ENCODE data around the gene APLNR.
A peak's percentile ranks its signal among the peaks of the same experiment; 100 is the strongest.

Gene APLNR

GRCh38 chr11:57249384-57250319, 12.6 kb upstream of the APLNR start:
- Histone ChIP-seq H3K27me3 (ENCODE audit: insufficient read depth, low read depth) (no peaks in the 10 kb centered on the region), H3K4me2 (no peak overlapping the region), H3K79me2 (ENCODE audit: insufficient read depth, low read depth) (no peaks in the 10 kb centered on the region), H3K4me1 (ENCODE audit: low read depth, poor library complexity, severe bottlenecking) (no peaks in the 10 kb centered on the region), H3K4me3 (IDR thresholded peaks at IDR 0.05; ENCODE audit: insufficient read depth, low read depth, low read length) (no peak overlapping the region), H3K9ac (no peak overlapping the region), H3K27ac (no peak overlapping the region), H3K36me3 (ENCODE audit: insufficient read depth) (no peaks in the 10 kb centered on the region), H4K20me1 (ENCODE audit: insufficient read depth) (no peaks in the 10 kb centered on the region), H2AFZ (ENCODE audit: low read depth) (no peak overlapping the region)
- TF ChIP-seq CTCF (conservative IDR thresholded peaks at IDR 0.05; ENCODE audit: low read depth, low read length) = peak; percentile 90

- Histone ChIP-seq H3K27ac (no peak overlapping the region), H4K20me1 (ENCODE audit: insufficient read depth) (no peaks in the 10 kb centered on the region), H3K9ac (no peak overlapping the region), H3K4me3 (IDR thresholded peaks at IDR 0.05; ENCODE audit: insufficient read depth, low read depth, low read length) (no peak overlapping the region), H3K79me2 (ENCODE audit: insufficient read depth, low read depth) (no peaks in the 10 kb centered on the region), H3K4me2 (no peak overlapping the region), H3K36me3 (ENCODE audit: insufficient read depth) (no peaks in the 10 kb centered on the region), H3K4me1 (ENCODE audit: low read depth, poor library complexity, severe bottlenecking) (no peaks in the 10 kb centered on the region), H2AFZ (ENCODE audit: low read depth) (no peak overlapping the region), H3K27me3 (ENCODE audit: insufficient read depth, low read depth) (no peaks in the 10 kb centered on the region)
- no peak for TF ChIP-seq CTCF (conservative IDR thresholded peaks at IDR 0.05; ENCODE audit: low read depth, low read length)
Measured at GRCh38 chr11:57248780-57249383, 11.8 kb upstream of the APLNR start.

GRCh38 chr11:57244911-57245310, 7.9 kb upstream of the APLNR start:
- Histone ChIP-seq H3K4me2 (no peak overlapping the region), H4K20me1 (ENCODE audit: insufficient read depth) (no peaks in the 10 kb centered on the region), H3K4me1 (ENCODE audit: low read depth, poor library complexity, severe bottlenecking) (no peaks in the 10 kb centered on the region), H3K4me3 (IDR thresholded peaks at IDR 0.05; ENCODE audit: insufficient read depth, low read depth, low read length) (no peak overlapping the region), H3K9ac (no peak overlapping the region), H3K27ac (no peak overlapping the region), H2AFZ (ENCODE audit: low read depth) (no peak overlapping the region), H3K79me2 (ENCODE audit: insufficient read depth, low read depth) (no peaks in the 10 kb centered on the region), H3K27me3 (ENCODE audit: insufficient read depth, low read depth) (no peaks in the 10 kb centered on the region), H3K36me3 (ENCODE audit: insufficient read depth) (no peaks in the 10 kb centered on the region)
- TF ChIP-seq CTCF (conservative IDR thresholded peaks at IDR 0.05; ENCODE audit: low read depth, low read length) = no peak

GRCh38 chr11:57241353-57241972, 4.4 kb upstream of the APLNR start:
- Histone ChIP-seq H3K79me2 (ENCODE audit: insufficient read depth, low read depth) (no peaks in the 10 kb centered on the region), H3K36me3 (ENCODE audit: insufficient read depth) (no peaks in the 10 kb centered on the region), H3K27ac (no peak overlapping the region), H3K27me3 (ENCODE audit: insufficient read depth, low read depth) (no peaks in the 10 kb centered on the region), H2AFZ (ENCODE audit: low read depth) (no peak overlapping the region), H4K20me1 (ENCODE audit: insufficient read depth) (no peaks in the 10 kb centered on the region), H3K9ac (no peak overlapping the region), H3K4me1 (ENCODE audit: low read depth, poor library complexity, severe bottlenecking) (no peaks in the 10 kb centered on the region), H3K4me2 (no peak overlapping the region), H3K4me3 (IDR thresholded peaks at IDR 0.05; ENCODE audit: insufficient read depth, low read depth, low read length) (no peak overlapping the region)
- no peak for TF ChIP-seq CTCF (conservative IDR thresholded peaks at IDR 0.05; ENCODE audit: low read depth, low read length)
